Stomach (tissue), 9 donors: Measurements from ENCODE around the gene AK5. TPM values are rescaled to one million over a fixed set of nuclear protein-coding genes. Genes with fewer than 3 reads are reported as not detected.

Experiments
- DNase-seq, 2 donors: peaks; one replicate each; pipeline versions ENCODE4 v3.0.0 to v3.0.0-alpha.2; 2013 to 2019
- H3K27ac ChIP-seq, 5 donors: fragments of 200-600 bp in 4 of 5; sonication (generic) in 4 of 5; one replicate each; pipeline ENCODE4 v1.5.1; 2013 to 2019; ENCODE audit warnings: mild to moderate bottlenecking in 1 of 5, moderate library complexity in 1 of 5
- H3K27me3 ChIP-seq, 3 donors: fragments of 200-600 bp; sonication (generic); one replicate each; pipeline ENCODE4 v1.5.1; 2017 to 2019; ENCODE audit warnings: mixed run types in 1 of 3
- H3K36me3 ChIP-seq, 4 donors: fragments of 200-600 bp; sonication (generic); 1 replicate in 3 of 4; 2 replicates in 1 of 4; pipeline ENCODE4 v1.5.1; 2016 to 2019
- H3K4me1 ChIP-seq, 4 donors: fragments of 200-600 bp; sonication (generic); one replicate each; pipeline ENCODE4 v1.5.1; 2016 to 2019
- H3K4me3 ChIP-seq, 4 donors: fragments of 200-600 bp; sonication (generic) in 3 of 4; one replicate each; pipeline ENCODE4 v1.5.1; 2016 to 2019; ENCODE audit warnings: mild to moderate bottlenecking in 1 of 4
- H3K9me3 ChIP-seq, 4 donors: fragments of 200-600 bp; sonication (generic); one replicate each; pipeline ENCODE4 v1.5.1; 2016 to 2019
- EP300 ChIP-seq: sonication (generic); formaldehyde crosslinking; IDR thresholded peaks from one replicate; pipeline ENCODE4 v1.6.1; 2017; ENCODE audit warnings: antibody characterized with exemption
- POLR2A ChIP-seq, 4 donors: fragments of 450-650 bp; IDR thresholded peaks; one replicate each; pipeline ENCODE4 v1.6.1; 2016; ENCODE audit warnings: antibody characterized with exemption in 4 of 4, control low read depth in 2 of 4, mild to moderate bottlenecking in 1 of 4, moderate library complexity in 1 of 4
- POLR2AphosphoS5 ChIP-seq, 3 donors: sonication (generic); formaldehyde crosslinking; IDR thresholded peaks; one replicate each; pipeline ENCODE4 v1.6.1; 2016; ENCODE audit warnings: antibody characterized with exemption in 3 of 3
- WGBS, 5 donors: extraction: QIAGEN DNeasy Blood & Tissue Kit in 3 of 5; methylation state at CpG; one replicate each; pipeline versions ENCODE4 v1.1.5 to v1.1.7; 2013 to 2018; 5-methylcytosine and 5-hydroxymethylcytosine counted together
- intact Hi-C: fragments of 100-400 bp; cut with DNase I; formaldehyde crosslinking; loops from one replicate; pipeline ENCODE4 v1.15.1; 2023; ENCODE audit warnings: low total_unique reads
- polyA plus RNA-seq, 3 donors: library from polyadenylated mRNA; stranded (reverse); fragments of 200-250 nt; gene quantifications; one replicate each; pipeline ENCODE4 v1.2.3, GENCODE V29; 2013
- total RNA-seq, 5 donors: library from RNA; depleted of rRNA; stranded (reverse); fragments of >200 nt; gene quantifications; one replicate each; pipeline versions ENCODE4 v1.1.0 to v1.2.3, GENCODE V29; 2014 to 2016
- TF ChIP-seq, protein P1 (sequence below), 7 experiments: fragments of 450-650 bp in 4 of 7; fragments of 200-600 bp in 3 of 7; sonication (generic) in 3 of 7; IDR thresholded peaks; one replicate each; pipeline ENCODE4 v1.5.1; 2016 to 2019; ENCODE audit warnings: antibody characterized with exemption in 7 of 7, control low read depth in 2 of 7, mild to moderate bottlenecking in 1 of 7
- donor health status: healthy with polysubstance abuse.
- donor health status: Bipolar disorder and iron deficiency.
- donor health status: healthy.

Gene AK5
- total and polyA plus RNA-seq, 8 donors, result 0.23 to 5.0 (median 1.3) TPM; not detected in 3

DNA sequence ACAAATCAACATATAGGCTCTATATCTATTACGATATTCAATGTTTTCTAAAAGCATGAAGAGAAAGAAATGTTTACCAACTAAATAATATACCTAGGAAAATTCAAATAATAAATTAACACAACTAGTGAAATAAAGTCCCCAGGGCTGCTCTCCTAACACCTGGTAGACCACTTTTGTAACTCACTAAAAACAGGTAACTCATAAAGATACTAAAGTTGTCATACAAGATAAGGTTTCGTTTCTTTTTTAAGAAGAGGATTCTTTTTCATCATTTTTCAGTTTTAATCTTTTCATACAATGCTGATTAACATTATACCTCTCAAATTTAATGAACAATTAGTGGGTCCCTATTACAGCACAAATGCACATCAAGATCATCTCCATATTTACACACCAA lies 301.7 kb downstream of the AK5 start:
- no peak for TF ChIP-seq POLR2A (IDR thresholded peaks at IDR 0.05)
- TF ChIP-seq, protein P1, sequence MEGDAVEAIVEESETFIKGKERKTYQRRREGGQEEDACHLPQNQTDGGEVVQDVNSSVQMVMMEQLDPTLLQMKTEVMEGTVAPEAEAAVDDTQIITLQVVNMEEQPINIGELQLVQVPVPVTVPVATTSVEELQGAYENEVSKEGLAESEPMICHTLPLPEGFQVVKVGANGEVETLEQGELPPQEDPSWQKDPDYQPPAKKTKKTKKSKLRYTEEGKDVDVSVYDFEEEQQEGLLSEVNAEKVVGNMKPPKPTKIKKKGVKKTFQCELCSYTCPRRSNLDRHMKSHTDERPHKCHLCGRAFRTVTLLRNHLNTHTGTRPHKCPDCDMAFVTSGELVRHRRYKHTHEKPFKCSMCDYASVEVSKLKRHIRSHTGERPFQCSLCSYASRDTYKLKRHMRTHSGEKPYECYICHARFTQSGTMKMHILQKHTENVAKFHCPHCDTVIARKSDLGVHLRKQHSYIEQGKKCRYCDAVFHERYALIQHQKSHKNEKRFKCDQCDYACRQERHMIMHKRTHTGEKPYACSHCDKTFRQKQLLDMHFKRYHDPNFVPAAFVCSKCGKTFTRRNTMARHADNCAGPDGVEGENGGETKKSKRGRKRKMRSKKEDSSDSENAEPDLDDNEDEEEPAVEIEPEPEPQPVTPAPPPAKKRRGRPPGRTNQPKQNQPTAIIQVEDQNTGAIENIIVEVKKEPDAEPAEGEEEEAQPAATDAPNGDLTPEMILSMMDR (IDR thresholded peaks at IDR 0.05), result no peak
- TF ChIP-seq EP300, result no peak
- no peak for TF ChIP-seq POLR2AphosphoS5 (IDR thresholded peaks at IDR 0.05)
- H3K36me3 ChIP-seq, result peaks cover 11 to 59% (median 42%) of the 10 kb centered on the region in 4 donors
- H3K9me3 ChIP-seq, result no peaks in the 10 kb centered on the region
- peaks cover 0 to 12% (median 5%) of the 10 kb centered on the region in 4 donors for H3K4me1 ChIP-seq
- H3K4me3 ChIP-seq, result no peak overlapping the region
- no peaks in the 10 kb centered on the region for H3K27me3 ChIP-seq
- H3K27ac ChIP-seq, result no peak overlapping the region
- intact Hi-C loops, result no loop called here
- WGBS, 5 donors, result 87 to 93% (median 92%) methylated on average over 2 of the region's 2 CpGs
- no peak for DNase-seq

DNA sequence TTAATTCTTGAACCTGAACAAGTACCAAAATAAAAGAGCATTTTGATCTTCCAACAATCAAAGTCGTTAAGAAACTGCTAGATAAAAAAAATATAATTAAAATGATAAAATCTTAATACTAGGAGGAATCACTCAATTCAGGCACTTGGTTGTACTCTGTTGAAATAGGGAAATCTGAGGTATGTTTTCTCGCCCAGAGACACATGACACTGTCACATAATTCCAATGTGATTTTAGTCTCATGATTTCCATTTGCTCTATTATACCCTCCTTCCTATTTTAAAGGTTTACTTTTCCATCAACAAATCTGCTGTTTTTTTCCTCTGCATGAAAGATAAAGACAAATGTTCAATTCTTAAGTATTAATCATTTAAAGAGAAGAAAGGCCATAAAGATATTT lies 303.1 kb downstream of the AK5 start:
- DNase-seq, result no peak
- Histone ChIP-seq H3K4me1 (peaks cover 0 to 12% (median 5%) of the 10 kb centered on the region in 4 donors), H3K9me3 (no peaks in the 10 kb centered on the region), H3K27ac (no peak overlapping the region), H3K4me3 (no peak overlapping the region), H3K36me3 (peaks cover 5 to 45% (median 30%) of the 10 kb centered on the region in 4 donors), H3K27me3 (no peaks in the 10 kb centered on the region)
- no peak for TF ChIP-seq EP300
- TF ChIP-seq POLR2AphosphoS5 (IDR thresholded peaks at IDR 0.05), result no peak
- TF ChIP-seq, protein P1 (IDR thresholded peaks at IDR 0.05), result no peak
- TF ChIP-seq POLR2A (IDR thresholded peaks at IDR 0.05), result no peak
- 77 to 85% (median 81%) methylated on average over 2 of the region's 2 CpGs for WGBS, 5 donors
- intact Hi-C loops, result no loop called here

DNA sequence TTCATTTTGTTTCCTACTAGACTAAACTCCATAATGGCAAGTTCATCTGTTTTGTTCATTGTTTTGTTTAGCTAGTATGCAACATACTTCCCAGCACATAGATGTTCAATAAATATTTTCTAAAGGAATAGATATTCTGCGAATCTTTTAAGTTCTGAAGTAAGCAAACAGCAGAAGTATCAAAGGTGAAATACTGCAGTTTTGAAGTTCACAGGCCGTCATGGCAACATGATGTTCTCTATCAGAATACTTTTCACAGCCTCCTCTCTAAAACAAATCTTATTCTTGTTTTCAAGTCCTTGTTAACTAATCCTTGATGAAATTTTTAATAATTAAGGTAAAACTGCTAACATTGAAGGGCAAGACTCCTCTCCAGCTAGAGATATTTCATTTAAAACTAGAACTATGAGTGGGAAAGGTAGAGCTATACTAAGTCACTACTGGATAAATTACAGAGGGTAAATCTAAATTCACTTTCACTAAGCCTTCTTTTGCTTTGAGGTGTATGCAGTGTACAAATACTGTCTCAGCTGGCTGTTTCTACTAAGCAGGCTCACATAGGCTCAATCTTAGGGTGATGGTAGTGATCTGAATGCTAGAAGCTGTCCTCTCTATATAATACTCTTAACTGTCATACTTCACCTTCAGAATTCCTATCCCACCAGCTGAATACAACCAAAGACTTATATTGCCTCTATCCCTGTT lies 303.9 kb downstream of the AK5 start:
- peaks cover 0 to 19% (median 9%) of the 10 kb centered on the region in 4 donors for H3K4me1 ChIP-seq
- no peak overlapping the region for H3K27ac ChIP-seq
- no peak overlapping the region for H3K4me3 ChIP-seq
- peaks cover 1 to 36% (median 21%) of the 10 kb centered on the region in 4 donors for H3K36me3 ChIP-seq
- WGBS, 5 donors, result 51 to 61% (median 57%) methylated on average over 2 of the region's 2 CpGs
- intact Hi-C loops, result no loop called here
- DNase-seq, result no peak
- TF ChIP-seq, protein P1 (IDR thresholded peaks at IDR 0.05), result no peak
- TF ChIP-seq EP300 (no peak), POLR2A (IDR thresholded peaks at IDR 0.05) (no peak), POLR2AphosphoS5 (IDR thresholded peaks at IDR 0.05) (no peak)
- no peaks in the 10 kb centered on the region for H3K27me3 ChIP-seq
- no peaks in the 10 kb centered on the region for H3K9me3 ChIP-seq

DNA sequence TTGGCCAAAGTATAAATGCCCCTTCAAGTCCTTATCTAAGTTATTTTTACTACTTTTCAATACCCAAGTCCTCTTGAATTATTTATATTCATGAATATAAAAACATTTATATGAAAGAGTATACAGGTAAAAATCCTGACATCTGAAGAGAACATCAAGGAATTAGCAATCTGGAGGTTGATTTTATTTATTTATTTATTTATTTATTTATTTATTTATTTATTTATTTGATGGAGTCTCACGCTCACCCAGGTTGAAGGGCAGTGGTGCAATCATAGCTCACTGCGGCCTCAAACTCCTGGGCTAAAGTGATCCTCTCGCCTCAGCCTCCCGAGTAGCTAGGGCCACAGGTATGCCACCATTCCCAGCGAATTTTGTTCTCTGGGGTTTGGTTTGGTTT lies 307.4 kb downstream of the AK5 start:
- H3K36me3 ChIP-seq, result peaks cover 0 to 7% (median 4%) of the 10 kb centered on the region in 4 donors
- H3K9me3 ChIP-seq, result no peaks in the 10 kb centered on the region
- WGBS, 5 donors, result 91 to 98% (median 96%) methylated on average over 5 of the region's 5 CpGs
- no peak for DNase-seq
- peaks cover 0 to 20% (median 10%) of the 10 kb centered on the region in 4 donors for H3K4me1 ChIP-seq
- intact Hi-C loops, result no loop called here
- TF ChIP-seq POLR2A (IDR thresholded peaks at IDR 0.05), result no peak
- TF ChIP-seq POLR2AphosphoS5 (IDR thresholded peaks at IDR 0.05), result no peak
- TF ChIP-seq, protein P1 (IDR thresholded peaks at IDR 0.05), result no peak
- TF ChIP-seq EP300, result no peak
- H3K4me3 ChIP-seq, result no peak overlapping the region
- no peaks in the 10 kb centered on the region for H3K27me3 ChIP-seq
- no peak overlapping the region for H3K27ac ChIP-seq
